Glutamatergic neuron (in vitro differentiated cells): ENCODE data around the gene CXXC5. TPM values are rescaled to one million over a fixed set of nuclear protein-coding genes. Genes with fewer than 3 reads are reported as not detected.

Experiments used
- DNase-seq: peaks from one replicate; pipeline ENCODE4 v3.0.0; 2022
- H3K27ac Mint-ChIP-seq: one replicate; pipeline ENCODE4 v1.8.0; 2020; ENCODE audit warnings: mild to moderate bottlenecking, mixed read lengths, inconsistent platforms; ENCODE audit not compliant: unreplicated experiment
- H3K27me3 Mint-ChIP-seq: one replicate; pipeline ENCODE4 v1.8.0; 2020; ENCODE audit warnings: mild to moderate bottlenecking, moderate library complexity, mixed read lengths, inconsistent platforms; ENCODE audit not compliant: unreplicated experiment
- H3K36me3 Mint-ChIP-seq: one replicate; pipeline ENCODE4 v1.8.0; 2020; ENCODE audit warnings: mild to moderate bottlenecking, mixed read lengths, inconsistent platforms; ENCODE audit not compliant: unreplicated experiment
- H3K4me1 Mint-ChIP-seq: one replicate; pipeline ENCODE4 v1.8.0; 2020; ENCODE audit warnings: mild to moderate bottlenecking, low read depth, mixed read lengths, inconsistent platforms; ENCODE audit not compliant: unreplicated experiment
- H3K4me3 Mint-ChIP-seq: one replicate; pipeline ENCODE4 v1.8.0; 2020; ENCODE audit warnings: mild to moderate bottlenecking, mixed read lengths, inconsistent platforms; ENCODE audit not compliant: unreplicated experiment
- H3K9me3 Mint-ChIP-seq: one replicate; pipeline ENCODE4 v1.8.0; 2020; ENCODE audit warnings: mild to moderate bottlenecking, moderate library complexity, mixed read lengths, inconsistent platforms; ENCODE audit not compliant: unreplicated experiment
- total RNA-seq: library from RNA; stranded (reverse); fragmentation: NEBNext Ultra II Directional; extraction: Animal tissue kit (Norgen Biotek cat#: 25700); gene quantifications from one replicate; pipeline ENCODE4 v1.2.1, GENCODE V29; 2021; ENCODE audit not compliant: unreplicated experiment
- TF ChIP-seq, protein P1 (sequence below): fragments of 200-600 bp; sonication (generic); IDR thresholded peaks from one replicate; pipeline ENCODE4 v1.5.0; 2021; ENCODE audit not compliant: partially characterized antibody, unreplicated experiment

CXXC5 gene
- total RNA-seq, 1 donor from 2014 or later = 130 TPM

DNA sequence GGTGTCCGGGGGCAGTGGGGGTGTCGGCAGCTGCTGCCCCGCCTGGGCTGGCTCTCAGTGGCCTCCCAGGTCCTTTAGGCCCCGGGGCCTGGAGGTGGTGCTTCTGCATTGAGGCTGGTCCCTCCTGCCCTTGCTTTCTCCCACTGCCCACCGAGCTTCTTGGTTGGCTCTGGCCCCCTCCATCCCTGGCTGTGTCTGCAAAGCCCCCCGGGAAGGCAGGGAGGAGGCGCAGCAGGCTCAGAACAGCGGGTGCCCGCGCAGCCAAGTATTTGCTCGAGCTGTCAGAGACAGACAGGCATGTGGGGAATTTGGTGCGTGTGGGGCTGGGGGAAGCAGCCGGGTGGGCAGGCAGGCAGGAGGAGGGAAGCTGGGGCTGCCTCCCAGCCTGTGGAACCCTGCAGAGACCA lies 11.5 kb downstream of the CXXC5 start:
- peaks cover 36% of the 10 kb centered on the region for H3K4me1 Mint-ChIP-seq
- peak; percentile 53 for DNase-seq
- TF ChIP-seq, protein P1, sequence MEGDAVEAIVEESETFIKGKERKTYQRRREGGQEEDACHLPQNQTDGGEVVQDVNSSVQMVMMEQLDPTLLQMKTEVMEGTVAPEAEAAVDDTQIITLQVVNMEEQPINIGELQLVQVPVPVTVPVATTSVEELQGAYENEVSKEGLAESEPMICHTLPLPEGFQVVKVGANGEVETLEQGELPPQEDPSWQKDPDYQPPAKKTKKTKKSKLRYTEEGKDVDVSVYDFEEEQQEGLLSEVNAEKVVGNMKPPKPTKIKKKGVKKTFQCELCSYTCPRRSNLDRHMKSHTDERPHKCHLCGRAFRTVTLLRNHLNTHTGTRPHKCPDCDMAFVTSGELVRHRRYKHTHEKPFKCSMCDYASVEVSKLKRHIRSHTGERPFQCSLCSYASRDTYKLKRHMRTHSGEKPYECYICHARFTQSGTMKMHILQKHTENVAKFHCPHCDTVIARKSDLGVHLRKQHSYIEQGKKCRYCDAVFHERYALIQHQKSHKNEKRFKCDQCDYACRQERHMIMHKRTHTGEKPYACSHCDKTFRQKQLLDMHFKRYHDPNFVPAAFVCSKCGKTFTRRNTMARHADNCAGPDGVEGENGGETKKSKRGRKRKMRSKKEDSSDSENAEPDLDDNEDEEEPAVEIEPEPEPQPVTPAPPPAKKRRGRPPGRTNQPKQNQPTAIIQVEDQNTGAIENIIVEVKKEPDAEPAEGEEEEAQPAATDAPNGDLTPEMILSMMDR = no peak
- H3K9me3 Mint-ChIP-seq = peaks cover 16% of the 10 kb centered on the region
- H3K27me3 Mint-ChIP-seq = peaks cover 15% of the 10 kb centered on the region
- peak overlapping the region; percentile 30 for H3K4me3 Mint-ChIP-seq
- peak overlapping the region; percentile 59 for H3K27ac Mint-ChIP-seq
- H3K36me3 Mint-ChIP-seq = no peaks in the 10 kb centered on the region

DNA sequence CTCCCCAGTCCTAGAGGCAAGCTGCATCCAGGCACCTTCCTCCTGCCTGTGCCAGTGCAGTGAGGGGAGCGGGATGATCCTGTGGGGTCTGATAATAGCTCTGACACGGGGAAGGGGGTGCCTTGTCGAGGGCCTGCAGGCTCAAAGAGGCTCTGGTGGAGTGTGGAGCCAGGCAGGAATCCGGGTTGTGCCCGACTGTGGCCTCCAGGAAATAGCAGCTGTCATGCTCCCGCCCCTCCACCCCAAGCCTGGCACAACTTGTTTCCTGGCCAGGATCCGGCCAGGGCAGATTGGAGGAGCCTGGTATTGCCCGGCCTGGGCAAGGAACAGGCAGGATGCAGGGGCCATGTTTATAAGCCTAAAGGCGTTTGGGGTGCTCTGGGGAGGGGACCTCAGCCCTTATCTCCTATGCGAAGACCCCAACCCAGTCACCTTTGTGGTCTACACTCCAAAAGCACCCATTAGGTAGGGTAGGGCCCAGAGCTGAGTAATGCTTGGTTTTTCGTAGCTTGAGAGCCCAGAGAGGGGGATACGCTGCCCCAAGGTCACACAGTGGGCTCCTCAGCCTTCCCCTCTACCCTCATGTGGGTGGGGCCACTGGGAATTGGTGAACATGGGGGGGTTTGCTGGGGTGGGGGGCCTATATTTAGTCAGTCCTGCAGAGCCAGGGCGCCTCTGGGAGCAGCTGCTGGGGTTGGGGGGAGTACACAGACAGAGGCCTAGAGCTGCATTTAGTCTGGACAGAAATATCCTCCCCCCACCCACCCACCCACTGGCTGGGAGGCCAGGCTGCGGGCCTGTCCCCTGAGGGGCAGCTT lies 12.2 kb downstream of the CXXC5 start:
- Mint-ChIP-seq H3K36me3 (no peaks in the 10 kb centered on the region), H3K4me1 (peaks cover 32% of the 10 kb centered on the region), H3K27ac (peak overlapping the region; percentile 59), H3K9me3 (peaks cover 16% of the 10 kb centered on the region), H3K4me3 (peak overlapping the region; percentile 30), H3K27me3 (peaks cover 15% of the 10 kb centered on the region)
- TF ChIP-seq, protein P1 = no peak
- DNase-seq = no peak

DNA sequence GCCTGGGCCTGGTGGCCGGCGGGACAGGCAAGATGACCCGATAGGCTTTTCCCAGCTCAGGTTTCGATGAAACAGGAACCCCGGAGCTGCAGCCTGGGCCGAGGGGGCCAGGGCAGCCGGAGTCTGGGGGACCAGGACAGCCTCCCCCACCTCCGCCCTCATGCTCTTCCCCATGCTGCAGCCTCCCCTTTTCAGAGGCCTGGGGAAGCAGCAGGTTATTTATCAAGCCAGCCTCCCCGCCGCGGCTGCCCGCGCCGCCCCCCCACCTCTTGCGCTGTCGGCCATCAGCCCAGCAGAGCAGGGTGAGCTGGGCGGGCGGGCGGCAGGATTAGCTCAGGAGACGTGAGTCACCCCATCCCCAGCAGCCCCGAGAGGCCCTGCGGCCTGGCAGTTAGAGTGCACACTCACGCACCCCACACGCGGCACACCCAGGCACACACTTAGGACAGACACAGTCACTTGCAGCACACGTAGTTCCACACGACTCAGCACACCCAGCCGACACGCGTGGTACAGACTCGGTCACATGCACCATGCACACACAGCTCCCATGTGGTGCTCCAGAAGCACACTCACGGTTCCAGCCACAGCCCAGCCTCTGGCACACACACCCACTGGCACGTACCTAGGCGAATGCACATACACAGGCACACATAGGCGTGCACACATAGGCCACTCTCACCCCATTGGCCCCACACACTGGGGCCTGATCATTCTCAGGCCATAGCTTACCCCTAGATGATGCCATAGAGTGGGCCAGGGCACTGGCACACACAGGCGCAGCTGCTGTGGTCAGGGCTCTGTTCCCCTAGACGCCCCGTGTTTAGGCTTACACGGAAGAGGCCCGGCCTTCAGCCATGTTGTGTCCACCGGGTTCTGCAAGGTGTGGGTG lies 13.0 kb downstream of the CXXC5 start:
- no peak overlapping the region for H3K4me3 Mint-ChIP-seq
- H3K27me3 Mint-ChIP-seq = peaks cover 15% of the 10 kb centered on the region
- H3K36me3 Mint-ChIP-seq = no peaks in the 10 kb centered on the region
- H3K4me1 Mint-ChIP-seq = peaks cover 31% of the 10 kb centered on the region
- H3K9me3 Mint-ChIP-seq = peaks cover 16% of the 10 kb centered on the region
- TF ChIP-seq, protein P1 = no peak
- no peak for DNase-seq
- no peak overlapping the region for H3K27ac Mint-ChIP-seq

DNA sequence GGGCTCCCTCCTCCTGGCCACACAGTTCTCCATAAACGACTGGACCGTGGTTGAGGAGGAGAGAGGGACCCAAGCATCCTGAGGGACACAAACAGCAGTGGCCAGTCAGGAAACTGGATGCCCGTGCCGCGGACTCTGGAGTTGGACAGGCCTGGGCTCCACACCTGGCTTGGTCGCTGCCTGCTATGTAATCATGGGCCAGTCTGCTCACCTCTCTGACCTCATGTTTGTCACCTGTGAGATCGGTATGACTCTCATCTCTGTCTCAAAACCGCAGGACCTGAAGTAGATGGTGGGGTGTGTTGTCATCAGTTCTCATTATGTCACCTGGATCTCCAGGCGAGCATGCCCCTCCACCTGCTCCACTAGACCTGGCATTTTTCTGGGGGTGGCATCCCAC lies 14.5 kb downstream of the CXXC5 start:
- no peak overlapping the region for H3K4me3 Mint-ChIP-seq
- H3K36me3 Mint-ChIP-seq = no peaks in the 10 kb centered on the region
- H3K4me1 Mint-ChIP-seq = peaks cover 32% of the 10 kb centered on the region
- H3K27me3 Mint-ChIP-seq = peaks cover 14% of the 10 kb centered on the region
- H3K9me3 Mint-ChIP-seq = peaks cover 12% of the 10 kb centered on the region
- H3K27ac Mint-ChIP-seq = no peak overlapping the region
- TF ChIP-seq, protein P1 = no peak
- DNase-seq = no peak
